Measurements from ENCODE around the gene ELOVL7. TPM values are rescaled to one million over a fixed set of nuclear protein-coding genes. Genes with fewer than 3 reads are reported as not detected.

The ELOVL7 gene
- total RNA-seq, 4 donors from 2014 or later: 2.4 to 13.1 (median 4.4) TPM

- H3K9me3 ChIP-seq: no peaks in the 10 kb centered on the region
- no peak overlapping the region for H3K27ac ChIP-seq
- 100% methylated on average over 2 of the region's 2 CpGs; no CpG with 5 or more reads in 1 of the 2 donors for WGBS, 2 donors (ENCODE audit: low coverage in 1 of 2)
- no peaks in the 10 kb centered on the region for H3K4me1 ChIP-seq
- TF ChIP-seq CTCF (IDR thresholded peaks at IDR 0.05) (no peak), POLR2AphosphoS5 (IDR thresholded peaks at IDR 0.05) (no peak), POLR2A (IDR thresholded peaks at IDR 0.05) (no peak), EP300 (IDR thresholded peaks at IDR 0.05) (no peak)
- no peaks in the 10 kb centered on the region for H3K27me3 ChIP-seq
- no peak overlapping the region for H3K4me3 ChIP-seq
- H3K36me3 ChIP-seq: no peaks in the 10 kb centered on the region
- ATAC-seq: no peak
These were observed 51.6 kb downstream of the ELOVL7 start for GRCh38 chr5:60792438-60792837.

- no peaks in the 10 kb centered on the region for H3K27me3 ChIP-seq
- WGBS, 2 donors (ENCODE audit: low coverage in 1 of 2): 65 to 85% methylated on average over 3 of the region's 3 CpGs
- H3K36me3 ChIP-seq: no peaks in the 10 kb centered on the region
- no peaks in the 10 kb centered on the region for H3K9me3 ChIP-seq
- ATAC-seq: no peak
- no peak overlapping the region for H3K27ac ChIP-seq
- no peaks in the 10 kb centered on the region for H3K4me1 ChIP-seq
- H3K4me3 ChIP-seq: no peak overlapping the region
- no peak for TF ChIP-seq POLR2AphosphoS5 (IDR thresholded peaks at IDR 0.05)
- no peak for TF ChIP-seq EP300 (IDR thresholded peaks at IDR 0.05)
- TF ChIP-seq POLR2A (IDR thresholded peaks at IDR 0.05): no peak
- no peak for TF ChIP-seq CTCF (IDR thresholded peaks at IDR 0.05)
These were observed 54.5 kb downstream of the ELOVL7 start for GRCh38 chr5:60789551-60789950.

- Histone ChIP-seq H3K4me1 (no peaks in the 10 kb centered on the region), H3K4me3 (no peak overlapping the region), H3K9me3 (no peaks in the 10 kb centered on the region), H3K27ac (no peak overlapping the region), H3K36me3 (no peaks in the 10 kb centered on the region), H3K27me3 (no peaks in the 10 kb centered on the region)
- ATAC-seq: no peak
- WGBS, 2 donors (ENCODE audit: low coverage in 1 of 2): 58 to 79% methylated on average over 3 of the region's 3 CpGs
- TF ChIP-seq POLR2AphosphoS5 (IDR thresholded peaks at IDR 0.05) (no peak), POLR2A (IDR thresholded peaks at IDR 0.05) (no peak), EP300 (IDR thresholded peaks at IDR 0.05) (no peak), CTCF (IDR thresholded peaks at IDR 0.05) (no peak)
These were observed 55.1 kb downstream of the ELOVL7 start for GRCh38 chr5:60788863-60789513.

GRCh38 chr5:60779466-60779865, 64.6 kb downstream of the ELOVL7 start:
- no peaks in the 10 kb centered on the region for H3K4me1 ChIP-seq
- no peak overlapping the region for H3K27ac ChIP-seq
- no peak for ATAC-seq
- H3K36me3 ChIP-seq: no peaks in the 10 kb centered on the region
- peaks cover 0 to 6% (median 0%) of the 10 kb centered on the region in 3 donors for H3K9me3 ChIP-seq
- no peaks in the 10 kb centered on the region for H3K27me3 ChIP-seq
- 73% methylated on average over 2 of the region's 2 CpGs; no CpG with 5 or more reads in 1 of the 2 donors for WGBS, 2 donors (ENCODE audit: low coverage in 1 of 2)
- no peak overlapping the region for H3K4me3 ChIP-seq
- TF ChIP-seq CTCF (IDR thresholded peaks at IDR 0.05) (no peak), EP300 (IDR thresholded peaks at IDR 0.05) (no peak), POLR2AphosphoS5 (IDR thresholded peaks at IDR 0.05) (no peak), POLR2A (IDR thresholded peaks at IDR 0.05) (no peak)

GRCh38 chr5:60776343-60776742, 67.7 kb downstream of the ELOVL7 start:
- no peaks in the 10 kb centered on the region for H3K4me1 ChIP-seq
- H3K27ac ChIP-seq: no peak overlapping the region
- peaks cover 0 to 7% (median 0%) of the 10 kb centered on the region in 3 donors for H3K9me3 ChIP-seq
- no peak for ATAC-seq
- 63% methylated on average over 1 of the region's 1 CpG; no CpG with 5 or more reads in 1 of the 2 donors for WGBS, 2 donors (ENCODE audit: low coverage in 1 of 2)
- H3K36me3 ChIP-seq: no peaks in the 10 kb centered on the region
- no peak overlapping the region for H3K4me3 ChIP-seq
- H3K27me3 ChIP-seq: no peaks in the 10 kb centered on the region
- TF ChIP-seq CTCF (IDR thresholded peaks at IDR 0.05): no peak
- TF ChIP-seq EP300 (IDR thresholded peaks at IDR 0.05): no peak
- no peak for TF ChIP-seq POLR2A (IDR thresholded peaks at IDR 0.05)
- no peak for TF ChIP-seq POLR2AphosphoS5 (IDR thresholded peaks at IDR 0.05)
